ENCODE results near the gene SPRY1. TPM values are rescaled to one million over a fixed set of nuclear protein-coding genes. Genes with fewer than 3 reads are reported as not detected.

SPRY1 gene
- total RNA-seq, 4 donors from 2014 or later = 216 to 444 (median 274) TPM

- intact Hi-C loops (cut with DNase I; ENCODE audit: low total_unique reads) = no loop called here
- H3K4me3 ChIP-seq (ENCODE audit: low read depth, poor library complexity, severe bottlenecking) = no peak overlapping the region
- DNase-seq (ENCODE audit: low spot score in 2 of 2) = no peak
- 61 to 71% methylated on average over 4 of the region's 4 CpGs for WGBS, 2 donors
- TF ChIP-seq, protein P1, sequence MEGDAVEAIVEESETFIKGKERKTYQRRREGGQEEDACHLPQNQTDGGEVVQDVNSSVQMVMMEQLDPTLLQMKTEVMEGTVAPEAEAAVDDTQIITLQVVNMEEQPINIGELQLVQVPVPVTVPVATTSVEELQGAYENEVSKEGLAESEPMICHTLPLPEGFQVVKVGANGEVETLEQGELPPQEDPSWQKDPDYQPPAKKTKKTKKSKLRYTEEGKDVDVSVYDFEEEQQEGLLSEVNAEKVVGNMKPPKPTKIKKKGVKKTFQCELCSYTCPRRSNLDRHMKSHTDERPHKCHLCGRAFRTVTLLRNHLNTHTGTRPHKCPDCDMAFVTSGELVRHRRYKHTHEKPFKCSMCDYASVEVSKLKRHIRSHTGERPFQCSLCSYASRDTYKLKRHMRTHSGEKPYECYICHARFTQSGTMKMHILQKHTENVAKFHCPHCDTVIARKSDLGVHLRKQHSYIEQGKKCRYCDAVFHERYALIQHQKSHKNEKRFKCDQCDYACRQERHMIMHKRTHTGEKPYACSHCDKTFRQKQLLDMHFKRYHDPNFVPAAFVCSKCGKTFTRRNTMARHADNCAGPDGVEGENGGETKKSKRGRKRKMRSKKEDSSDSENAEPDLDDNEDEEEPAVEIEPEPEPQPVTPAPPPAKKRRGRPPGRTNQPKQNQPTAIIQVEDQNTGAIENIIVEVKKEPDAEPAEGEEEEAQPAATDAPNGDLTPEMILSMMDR (IDR thresholded peaks at IDR 0.05) = no peak
- TF ChIP-seq POLR2A (IDR thresholded peaks at IDR 0.05) = no peak
These were observed 16.3 kb downstream of the SPRY1 start for GRCh38 chr4:123412700-123413512.

DNA sequence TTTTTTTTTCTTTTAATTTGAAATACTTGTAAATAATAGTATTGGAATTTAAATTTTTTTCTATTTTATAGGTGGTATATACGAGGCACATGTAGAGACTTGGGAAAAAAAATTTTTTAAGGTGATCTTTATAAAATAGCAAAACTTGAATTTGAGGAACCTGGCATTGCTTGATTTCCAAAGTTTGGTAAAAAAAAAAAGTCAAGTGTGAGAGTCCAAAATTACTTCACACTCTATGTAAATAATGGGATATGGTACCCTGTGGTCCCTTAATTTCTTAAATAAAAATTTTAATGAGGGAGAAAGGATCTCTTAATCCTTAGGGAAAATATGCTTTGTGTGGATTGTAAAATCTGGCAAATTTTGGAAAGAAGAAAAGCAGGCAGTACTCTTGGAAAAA, 19.0 kb downstream of the SPRY1 start:
- DNase-seq (ENCODE audit: low spot score in 2 of 2) = no peak
- H3K4me3 ChIP-seq (ENCODE audit: low read depth, poor library complexity, severe bottlenecking) = no peak overlapping the region
- intact Hi-C loops (cut with DNase I; ENCODE audit: low total_unique reads) = no loop called here
- TF ChIP-seq, protein P1 (IDR thresholded peaks at IDR 0.05) = no peak
- no peak for TF ChIP-seq POLR2A (IDR thresholded peaks at IDR 0.05)
- 71 to 79% methylated on average over 1 of the region's 1 CpG for WGBS, 2 donors

DNA sequence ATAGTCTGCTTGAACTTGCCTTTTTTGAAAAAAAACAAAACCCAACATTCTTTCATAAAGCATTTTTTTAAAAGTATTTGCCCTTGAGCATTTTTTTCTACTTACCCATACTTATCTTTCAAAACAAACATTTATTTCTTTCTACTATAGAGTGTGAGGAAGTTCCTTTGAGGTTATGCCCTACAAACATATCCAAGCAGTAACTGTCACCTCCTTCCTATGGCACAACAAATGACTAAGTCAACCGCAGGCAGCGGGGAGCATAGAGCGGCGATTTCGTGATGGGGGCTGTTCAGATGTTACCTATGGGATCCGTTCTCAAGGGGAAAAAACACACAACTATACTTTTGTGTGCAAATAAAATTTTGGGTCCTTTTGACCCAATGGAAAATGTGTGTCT, 19.4 kb downstream of the SPRY1 start:
- 67 to 69% methylated on average over 6 of the region's 6 CpGs for WGBS, 2 donors
- H3K4me3 ChIP-seq (ENCODE audit: low read depth, poor library complexity, severe bottlenecking) = no peak overlapping the region
- no peak for TF ChIP-seq POLR2A (IDR thresholded peaks at IDR 0.05)
- TF ChIP-seq, protein P1 (IDR thresholded peaks at IDR 0.05) = no peak
- intact Hi-C loops (cut with DNase I; ENCODE audit: low total_unique reads) = no loop called here
- no peak for DNase-seq (ENCODE audit: low spot score in 2 of 2)

DNA sequence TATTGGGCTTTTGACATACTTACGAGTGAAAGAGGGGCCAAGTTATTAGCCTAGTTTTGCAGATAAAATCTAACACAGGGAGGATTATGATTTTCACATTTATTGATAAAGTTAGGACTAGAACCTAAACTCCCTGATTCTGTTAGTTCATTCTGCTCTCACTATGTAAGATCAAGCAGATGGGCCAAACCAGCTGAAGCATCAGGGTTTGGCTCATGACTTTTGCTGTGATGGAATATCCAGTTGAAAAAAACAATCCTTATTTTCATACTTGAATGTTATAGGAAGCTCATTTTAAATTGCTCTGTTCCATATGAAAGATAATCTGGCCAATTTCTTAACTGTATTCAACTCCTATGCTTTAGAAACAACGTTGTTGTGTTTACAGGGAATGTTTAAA, 21.2 kb downstream of the SPRY1 start:
- H3K4me3 ChIP-seq (ENCODE audit: low read depth, poor library complexity, severe bottlenecking) = no peak overlapping the region
- TF ChIP-seq, protein P1 (IDR thresholded peaks at IDR 0.05) = no peak
- no peak for TF ChIP-seq POLR2A (IDR thresholded peaks at IDR 0.05)
- DNase-seq (ENCODE audit: low spot score in 2 of 2) = no peak
- intact Hi-C loops (cut with DNase I; ENCODE audit: low total_unique reads) = no loop called here
- WGBS, 2 donors = 59 to 69% methylated on average over 2 of the region's 2 CpGs

DNA sequence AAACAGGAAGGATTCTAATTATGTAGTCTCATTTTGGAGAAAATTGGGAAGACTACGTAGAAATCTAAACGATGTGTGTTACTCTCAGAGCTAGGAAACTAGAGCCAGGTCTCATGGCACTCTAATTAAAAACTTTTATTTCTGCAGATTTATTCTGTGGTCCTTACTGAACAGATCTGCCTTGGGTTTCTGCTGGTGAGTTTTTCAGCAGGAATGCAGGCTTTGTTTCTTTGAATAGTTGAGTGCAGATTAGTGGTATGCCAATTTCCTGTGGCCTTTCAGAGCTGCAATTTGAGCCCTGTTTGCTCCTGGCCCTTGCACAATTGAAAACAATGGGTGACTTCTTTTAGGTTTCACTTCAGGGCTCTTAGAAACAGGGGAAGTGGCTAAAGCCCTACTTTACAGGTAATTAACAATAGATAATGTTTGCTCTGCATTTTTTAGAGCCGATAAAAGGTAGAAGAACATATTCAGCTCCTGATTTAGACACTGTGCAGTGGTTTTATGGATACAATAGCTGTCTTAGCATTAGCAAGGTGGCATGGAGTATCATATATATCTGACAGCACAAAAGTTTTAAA, 21.8 kb downstream of the SPRY1 start:
- DNase-seq (ENCODE audit: low spot score in 2 of 2) = no peak
- intact Hi-C loops (cut with DNase I; ENCODE audit: low total_unique reads) = no loop called here
- no peak for TF ChIP-seq POLR2A (IDR thresholded peaks at IDR 0.05)
- TF ChIP-seq, protein P1 (IDR thresholded peaks at IDR 0.05) = no peak
- no peak overlapping the region for H3K4me3 ChIP-seq (ENCODE audit: low read depth, poor library complexity, severe bottlenecking)
- WGBS, 2 donors = 30 to 51% methylated on average over 3 of the region's 3 CpGs

Data from lower leg skin (tissue), 4 donors.